NCI-H1694 treated with DMSO at 0.1 percent for 48 hours (cell line): ENCODE measurements around the gene RNF144B.
"Not testable (repeated sequence)": the region's sequence is repeated elsewhere in the genome, so short reads cannot be mapped to it uniquely, and the experiment has no call there.

Source experiments
- DNase-seq: peaks from one replicate; lab custom pipeline; 2025; lab: John Stamatoyannopoulos, UW

The RNF144B gene

DNA sequence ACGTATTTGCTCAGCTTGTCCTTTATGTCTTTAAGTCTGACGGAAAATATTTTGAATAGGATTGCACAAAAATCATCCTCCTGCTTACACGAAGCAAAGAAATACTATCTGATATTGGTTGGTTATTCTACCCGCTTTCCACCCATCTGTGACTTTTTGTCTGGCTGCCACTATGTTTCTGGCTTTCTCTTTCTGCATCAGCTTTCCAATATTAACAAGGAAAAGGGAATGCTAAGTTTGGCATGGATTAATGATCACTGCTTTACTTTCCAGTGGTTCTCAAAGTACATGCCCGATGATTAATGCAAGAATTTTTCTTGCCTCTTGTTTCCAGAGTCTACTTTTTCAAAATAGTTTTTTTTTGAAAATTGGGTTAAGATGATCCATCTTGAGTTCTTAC lies 57.0 kb downstream of the RNF144B start:
- no peak for DNase-seq

DNA sequence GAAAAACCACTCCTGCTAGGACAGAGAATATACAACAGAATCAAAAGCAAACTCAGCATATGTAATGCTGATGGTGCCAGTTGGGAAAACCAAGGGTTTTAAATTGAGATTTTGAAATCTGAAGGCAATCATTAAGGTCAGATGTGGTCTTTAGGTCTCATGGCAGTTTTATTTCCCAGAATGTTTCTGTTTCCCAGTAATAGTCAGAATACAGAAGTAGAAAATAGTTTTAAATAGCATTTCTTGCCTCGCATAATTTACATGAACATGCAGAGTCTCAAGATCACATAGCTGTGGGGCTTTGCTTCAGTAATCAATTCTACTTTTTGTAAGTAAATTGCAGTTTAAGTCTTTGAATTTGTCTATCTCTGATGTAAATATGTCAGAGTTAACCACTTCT lies 58.1 kb downstream of the RNF144B start:
- DNase-seq, result no peak

DNA sequence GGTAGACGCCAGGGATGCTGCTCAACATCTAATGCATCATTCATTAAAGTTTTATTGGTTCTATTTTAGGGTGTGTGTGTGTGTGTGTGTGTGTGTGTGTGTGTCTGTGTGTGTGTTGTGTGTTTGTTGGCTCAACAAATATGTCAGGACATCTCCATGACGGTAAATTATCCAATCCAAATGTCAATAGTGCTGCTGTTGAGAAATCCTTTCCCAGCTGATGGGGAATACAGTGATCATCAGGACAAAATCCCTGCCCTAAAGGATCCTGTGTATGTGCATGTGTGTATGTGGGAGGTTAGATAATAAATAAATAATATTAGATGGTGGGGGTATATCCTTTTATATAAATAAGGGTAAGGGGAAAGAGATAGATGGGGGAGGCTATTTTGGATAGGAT lies 59.6 kb downstream of the RNF144B start:
- no peak for DNase-seq

DNA sequence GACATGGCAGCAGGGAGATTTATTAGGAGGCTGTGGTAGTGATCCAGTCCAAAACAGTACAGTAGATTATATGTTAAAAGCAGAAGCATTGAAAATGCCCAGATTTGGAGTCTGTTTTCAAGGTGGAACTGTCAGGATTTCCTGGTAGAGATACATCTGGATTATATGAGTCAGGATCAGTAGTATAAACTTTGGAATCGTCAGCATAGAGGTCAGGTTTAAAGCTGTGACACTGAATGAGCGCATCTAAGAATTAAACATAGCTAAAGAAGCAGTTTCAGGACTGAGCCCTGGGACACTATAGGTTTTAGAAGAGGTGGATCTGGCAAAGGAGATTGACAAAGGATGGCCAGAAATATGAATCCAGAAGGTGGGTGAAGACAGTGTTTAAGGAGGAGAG lies 60.4 kb downstream of the RNF144B start:
- no peak for DNase-seq

DNA sequence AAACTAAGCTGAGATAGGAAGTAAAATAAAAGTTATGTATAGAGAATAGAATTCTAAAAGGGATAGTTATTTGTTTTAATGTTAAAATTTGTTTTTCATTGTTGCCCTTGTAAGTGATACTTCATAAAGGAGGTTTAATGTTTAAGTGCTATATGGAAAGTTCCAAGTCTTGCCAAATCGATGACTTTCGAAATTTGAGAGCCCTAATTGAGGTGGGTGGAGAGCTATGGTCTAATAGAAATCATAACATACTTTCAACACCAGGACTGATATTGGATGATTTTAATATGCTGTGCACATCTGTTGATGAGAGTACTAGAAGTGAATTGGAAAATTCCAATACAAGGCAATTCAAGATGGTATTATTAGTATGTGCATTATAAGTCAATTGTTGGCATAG lies 64.6 kb downstream of the RNF144B start:
- DNase-seq, result no peak

DNA sequence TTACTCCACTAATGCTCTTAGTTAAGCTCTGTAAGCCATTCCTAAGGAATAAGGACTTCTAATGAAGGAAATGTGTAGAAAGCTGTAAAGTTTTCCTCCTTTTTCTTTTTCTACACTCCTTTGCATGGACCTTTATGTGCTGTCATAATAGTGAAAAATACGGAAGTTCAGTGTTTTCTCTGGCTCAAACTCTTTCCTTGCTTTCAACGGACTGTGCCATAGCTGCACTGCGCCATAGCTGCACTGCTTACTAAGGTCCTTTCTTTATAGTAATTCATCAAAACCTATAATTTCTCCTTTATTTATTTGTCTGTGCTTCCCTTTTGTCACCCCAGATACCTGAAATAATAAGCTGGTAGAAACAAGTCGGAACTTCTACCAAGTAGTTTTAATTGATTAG lies 67.3 kb downstream of the RNF144B start:
- no peak for DNase-seq

DNA sequence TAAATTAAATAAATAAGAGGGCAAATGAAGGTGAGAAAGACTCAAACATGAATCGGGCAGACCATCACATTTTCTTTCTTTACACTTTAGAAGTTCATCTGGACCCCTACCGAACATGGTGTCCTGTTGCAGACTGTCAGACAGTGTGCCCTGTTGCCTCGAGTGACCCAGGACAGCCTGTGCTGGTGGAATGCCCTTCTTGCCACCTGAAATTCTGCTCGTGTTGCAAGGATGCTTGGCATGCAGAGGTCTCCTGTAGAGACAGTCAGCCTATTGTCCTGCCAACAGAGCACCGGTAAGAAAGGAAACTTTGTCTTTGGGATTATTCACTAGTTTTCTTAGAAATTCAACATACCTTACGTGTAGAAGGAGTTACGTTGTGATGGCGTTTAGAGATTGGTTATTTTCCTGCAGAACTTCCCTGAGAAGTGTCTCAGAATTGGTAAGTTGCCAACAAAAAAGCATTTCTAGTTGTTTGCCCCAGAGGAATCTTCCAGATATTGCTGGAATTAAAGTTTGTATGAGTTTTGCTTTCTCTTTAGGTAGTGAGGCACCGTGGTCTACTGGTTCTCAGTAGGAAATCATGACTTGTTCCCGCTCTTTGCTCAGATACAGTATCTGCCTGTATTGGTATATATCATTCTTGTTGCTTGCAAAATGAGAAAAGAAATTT lies 70.1 kb downstream of the RNF144B start:
- DNase-seq, result no peak

DNA sequence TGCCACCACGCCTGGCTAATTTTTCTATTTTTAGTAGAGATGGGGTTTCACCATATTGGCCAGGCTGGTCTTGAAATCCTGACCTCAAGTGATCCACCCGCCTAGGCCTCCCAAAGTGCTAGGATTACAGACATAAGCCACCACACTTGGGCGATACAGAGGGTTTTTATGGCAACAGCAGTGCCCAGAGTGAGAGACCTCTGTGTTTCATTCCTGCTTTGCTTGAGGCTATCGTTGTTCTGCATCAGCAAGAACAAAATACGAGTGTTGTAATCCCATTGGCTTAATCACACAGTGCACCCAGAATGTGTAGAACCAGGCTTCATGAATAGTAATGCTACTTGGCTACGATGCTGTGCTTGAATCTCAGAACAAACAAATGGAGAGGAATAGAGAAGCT lies 70.9 kb downstream of the RNF144B start:
- not testable (repeated sequence) for DNase-seq

DNA sequence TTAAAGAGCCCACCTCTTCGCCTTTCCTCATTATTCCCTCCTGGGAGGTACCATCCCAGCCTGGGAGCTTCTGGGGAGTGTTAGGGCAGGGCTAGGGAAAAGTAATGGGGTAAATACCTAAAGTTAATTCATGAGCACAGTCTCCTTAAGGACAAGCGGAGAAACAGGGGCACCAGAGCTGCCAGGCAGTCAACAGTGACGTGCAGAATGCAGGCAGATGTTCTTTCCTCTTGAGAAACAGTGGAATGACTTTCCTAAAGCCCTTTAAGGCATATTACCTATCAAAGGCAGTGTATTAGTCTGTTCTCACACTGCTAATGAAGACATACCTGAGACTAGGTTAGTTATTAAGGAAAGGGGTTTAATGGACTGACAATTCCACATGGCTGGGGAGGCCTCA lies 76.3 kb downstream of the RNF144B start:
- DNase-seq, result no peak

DNA sequence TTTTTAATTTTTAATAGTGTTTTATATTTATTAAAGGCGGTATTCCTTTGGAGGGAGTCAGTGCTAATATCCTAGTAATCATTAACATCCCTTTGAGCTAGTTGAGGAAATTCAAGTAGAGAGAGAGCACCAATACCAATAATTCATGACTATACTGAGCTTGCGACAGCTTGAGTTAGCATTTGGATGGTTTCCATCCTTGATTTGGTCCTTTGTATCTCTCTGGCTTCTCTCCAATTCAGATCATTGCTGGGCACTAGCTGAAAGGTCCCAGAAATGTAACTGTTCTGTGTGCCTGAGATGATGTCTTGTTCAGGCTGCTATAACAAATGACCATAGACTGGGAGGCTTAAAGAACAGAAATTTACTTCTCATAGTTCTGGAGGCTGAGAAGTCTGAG lies 77.0 kb downstream of the RNF144B start:
- DNase-seq, result no peak

DNA sequence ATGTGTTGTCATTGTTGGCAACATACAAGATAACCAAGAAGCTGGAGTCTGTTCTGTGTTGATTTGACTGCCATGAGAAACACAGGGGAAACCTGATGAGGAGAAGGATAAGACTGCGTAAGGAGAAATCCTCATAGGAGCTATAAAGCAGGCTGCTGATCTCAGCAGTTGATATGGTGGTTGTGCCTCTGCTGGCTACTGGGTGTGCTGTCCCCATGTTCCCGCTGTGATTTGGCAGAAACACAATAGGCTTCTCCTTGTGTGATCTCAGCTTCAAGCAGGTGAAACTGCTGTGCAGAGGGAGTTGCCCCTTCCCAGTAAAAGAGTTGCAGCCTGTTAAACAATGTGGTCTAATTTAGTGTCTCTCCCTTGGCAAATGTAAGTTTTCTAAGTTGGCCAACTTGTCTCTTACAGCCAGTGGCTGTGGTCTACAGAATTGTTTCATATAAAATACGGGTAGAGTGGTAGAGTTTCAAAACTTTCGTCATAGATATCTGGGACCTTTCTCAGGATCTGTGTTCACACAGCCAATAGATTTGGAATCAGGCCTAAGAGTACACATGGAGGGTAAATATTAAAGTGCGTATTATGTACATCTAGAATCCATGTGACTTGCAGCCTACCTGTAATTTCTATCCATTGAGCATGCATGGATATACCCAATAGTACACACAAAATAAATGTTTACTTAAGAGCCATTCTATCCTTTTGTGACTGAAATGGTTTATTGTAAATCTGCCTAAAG lies 78.4 kb downstream of the RNF144B start:
- no peak for DNase-seq

DNA sequence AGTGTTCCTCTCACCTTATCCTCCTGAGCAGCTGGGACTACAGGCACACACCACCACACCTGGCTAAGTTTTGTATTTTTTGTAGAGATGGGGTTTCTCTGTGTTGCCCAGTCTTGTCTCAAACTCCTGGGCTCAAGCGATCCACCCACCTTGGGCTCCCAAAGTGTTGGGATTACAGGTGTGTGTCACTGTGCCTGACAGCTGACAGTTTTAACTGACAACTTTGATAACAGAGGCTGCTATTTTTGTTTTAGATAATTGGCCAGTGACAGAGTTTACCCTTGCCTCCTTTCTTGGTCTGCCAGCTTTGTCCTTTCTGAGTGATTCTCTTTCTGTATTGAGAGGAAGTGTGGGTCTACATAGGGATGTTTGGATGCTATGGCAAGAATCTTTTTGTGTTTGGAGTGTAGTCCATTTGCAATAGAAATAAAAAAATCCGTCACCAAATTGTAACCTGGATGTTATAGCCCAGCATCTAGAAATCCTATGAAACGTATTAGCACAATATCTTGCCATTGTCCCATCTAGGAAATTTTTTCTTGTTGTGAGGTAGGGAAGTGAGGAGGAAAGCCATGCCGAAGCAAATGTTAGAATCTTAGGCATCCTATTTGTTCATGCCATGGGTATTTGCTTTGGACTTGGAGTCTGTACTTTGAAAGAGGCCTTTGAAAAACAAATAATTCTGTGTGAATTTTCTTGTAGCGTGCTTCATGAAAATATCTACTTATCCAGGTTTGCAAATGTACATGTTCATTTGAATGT lies 80.8 kb downstream of the RNF144B start:
- no peak for DNase-seq

DNA sequence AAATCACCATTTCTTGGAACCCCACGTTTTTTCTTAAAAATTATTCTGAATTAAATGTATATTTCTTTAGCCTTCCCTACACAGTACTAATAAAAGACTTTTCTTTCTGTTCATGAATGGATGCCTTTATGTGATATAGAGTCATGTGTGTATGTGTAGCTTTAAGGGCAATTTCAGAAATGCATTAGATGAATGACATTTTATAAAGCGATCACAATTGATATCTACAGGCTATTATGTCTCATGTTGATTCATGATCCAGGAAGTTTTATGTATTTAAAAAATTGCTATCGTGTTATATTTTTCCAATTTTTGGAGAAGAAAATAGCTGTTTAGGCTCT lies 81.3 kb downstream of the RNF144B start:
- no peak for DNase-seq

DNA sequence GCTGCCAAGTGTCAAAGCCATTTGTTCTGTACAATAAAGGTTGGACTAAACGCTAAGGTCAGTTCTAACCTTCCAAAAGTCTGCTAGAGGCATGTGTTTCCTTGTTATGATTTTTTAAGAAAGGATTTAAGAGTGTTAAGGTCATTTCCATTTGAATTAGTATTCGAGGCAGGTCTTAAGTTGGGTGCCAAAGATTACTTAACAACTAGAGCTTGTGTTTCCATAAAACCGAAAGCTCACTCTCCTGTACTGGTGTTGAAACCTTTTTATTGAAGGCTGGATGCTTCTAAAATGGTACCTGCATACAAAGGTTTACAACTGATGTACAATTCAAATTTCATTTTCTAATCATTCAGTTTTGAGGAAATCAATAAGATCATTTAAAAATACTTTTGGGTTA lies 82.4 kb downstream of the RNF144B start:
- no peak for DNase-seq

DNA sequence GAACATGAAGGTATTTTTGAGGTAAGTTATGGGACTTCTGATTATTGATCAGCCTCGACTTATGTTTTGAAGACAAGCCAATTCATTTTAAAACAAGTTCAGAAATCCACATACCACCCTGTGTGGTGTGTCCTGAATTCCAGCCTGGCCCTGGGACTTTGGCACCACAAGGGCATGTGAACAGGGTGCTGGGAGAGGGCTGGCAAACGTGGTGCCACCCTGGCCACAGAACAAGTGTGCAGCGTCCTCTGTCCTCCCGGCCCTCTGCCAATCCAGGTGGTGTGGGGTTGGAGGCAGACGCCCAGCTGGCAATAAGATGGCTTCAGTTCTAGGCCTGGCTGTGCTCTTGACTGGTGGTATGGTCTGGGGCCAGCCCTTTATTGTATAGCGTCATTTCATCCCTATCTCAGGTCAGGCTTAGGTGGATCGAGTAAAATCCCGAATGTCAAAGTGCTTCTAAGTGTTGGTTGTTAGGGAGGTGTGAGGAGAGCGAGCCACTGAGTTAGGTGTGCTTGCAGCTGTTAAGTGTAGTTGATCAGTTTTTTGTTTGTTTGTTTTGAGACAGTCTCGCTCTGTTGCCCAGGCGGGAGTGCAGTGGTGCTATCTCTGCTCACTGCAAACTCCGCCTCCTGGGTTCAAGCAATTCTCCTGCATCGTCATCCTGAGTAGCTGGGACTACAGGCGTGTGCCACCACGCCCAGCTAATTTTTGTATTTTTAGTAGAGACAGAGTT lies 84.2 kb downstream of the RNF144B start:
- no peak for DNase-seq

DNA sequence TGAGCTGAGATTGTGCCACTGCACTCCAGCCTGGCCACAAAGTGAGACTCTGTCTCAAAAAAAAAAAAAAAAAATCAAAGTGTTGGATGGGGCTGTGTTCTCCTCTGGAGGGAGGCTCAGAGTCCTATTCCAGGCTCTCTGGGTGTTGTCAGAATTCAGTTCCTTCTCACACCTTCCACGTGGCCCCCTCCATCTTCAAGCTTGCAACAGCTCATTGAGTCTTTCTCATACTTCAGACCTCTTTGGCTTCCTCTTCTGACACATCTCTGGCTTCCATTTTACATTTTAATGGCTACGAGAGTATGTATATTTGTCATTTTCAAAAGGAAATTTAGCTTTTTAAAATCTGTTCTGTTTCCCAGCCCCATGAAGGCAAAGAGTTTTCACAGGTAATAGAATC lies 85.8 kb downstream of the RNF144B start:
- no peak for DNase-seq

DNA sequence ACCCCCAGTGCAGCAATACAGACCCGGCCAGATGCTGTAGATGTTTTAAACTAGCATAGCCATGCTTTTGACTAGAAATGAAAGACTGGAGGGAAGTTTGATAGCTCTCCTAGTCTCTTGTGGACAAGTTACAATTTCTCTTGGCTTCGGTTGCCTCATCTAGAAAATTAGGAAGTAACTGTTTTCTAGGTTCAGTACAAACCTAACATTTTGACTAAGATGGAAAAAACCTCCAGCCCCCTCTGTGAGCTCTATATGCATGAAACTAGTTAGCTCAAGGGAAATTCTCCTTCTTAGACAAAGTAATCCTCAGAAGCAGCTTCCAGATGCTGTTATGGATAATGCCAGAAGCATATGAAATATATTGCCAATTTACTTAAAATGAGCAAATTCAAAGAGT lies 86.6 kb downstream of the RNF144B start:
- no peak for DNase-seq

DNA sequence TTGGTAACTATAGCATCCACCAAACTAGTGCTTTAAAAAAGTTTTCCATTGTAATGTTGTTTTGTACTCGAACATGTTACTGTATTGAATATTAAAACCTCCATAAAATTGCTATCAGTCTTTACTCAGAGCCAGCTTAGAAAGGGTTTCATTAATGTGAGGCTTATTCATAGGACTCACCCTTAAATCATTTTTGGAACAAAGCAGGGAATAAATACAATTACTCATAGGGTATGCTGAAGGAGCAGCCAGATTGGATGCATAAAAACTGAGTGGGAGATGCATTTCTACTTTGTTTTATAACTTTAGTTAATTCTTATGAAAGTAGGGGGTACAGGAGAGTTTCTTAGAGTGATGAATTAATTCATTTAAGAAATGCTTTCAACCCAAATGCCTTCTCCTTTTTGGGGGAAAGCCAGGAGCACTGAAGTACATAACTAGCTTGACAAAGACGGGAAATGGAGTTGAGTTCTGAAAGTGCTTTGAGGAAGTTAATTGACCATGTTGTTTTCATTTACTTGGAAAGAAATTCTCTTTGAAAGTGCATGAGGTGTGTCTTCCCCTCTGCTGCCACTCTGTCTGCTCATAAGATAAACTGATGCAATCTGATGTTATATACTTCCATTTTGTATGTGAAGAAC lies 90.3 kb downstream of the RNF144B start:
- no peak for DNase-seq

DNA sequence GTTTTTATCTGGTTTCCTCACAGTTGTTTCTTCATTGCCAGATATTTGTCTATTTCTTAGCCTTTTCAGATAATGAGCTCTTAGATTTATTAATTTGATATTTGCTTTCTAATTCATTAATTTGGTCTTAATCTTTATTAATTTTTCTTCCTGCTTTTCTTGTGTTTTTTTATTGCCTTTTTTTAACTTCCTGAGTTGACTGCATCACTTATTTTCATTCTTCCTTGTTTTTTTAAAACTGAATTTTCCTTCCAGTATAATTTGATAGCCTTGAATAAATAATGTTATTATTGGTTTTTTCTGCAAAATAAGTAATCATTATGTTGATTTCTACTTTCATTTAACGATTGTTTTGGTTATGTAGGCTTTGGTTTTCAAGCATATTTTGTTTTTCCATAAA lies 91.5 kb downstream of the RNF144B start:
- no peak for DNase-seq

DNA sequence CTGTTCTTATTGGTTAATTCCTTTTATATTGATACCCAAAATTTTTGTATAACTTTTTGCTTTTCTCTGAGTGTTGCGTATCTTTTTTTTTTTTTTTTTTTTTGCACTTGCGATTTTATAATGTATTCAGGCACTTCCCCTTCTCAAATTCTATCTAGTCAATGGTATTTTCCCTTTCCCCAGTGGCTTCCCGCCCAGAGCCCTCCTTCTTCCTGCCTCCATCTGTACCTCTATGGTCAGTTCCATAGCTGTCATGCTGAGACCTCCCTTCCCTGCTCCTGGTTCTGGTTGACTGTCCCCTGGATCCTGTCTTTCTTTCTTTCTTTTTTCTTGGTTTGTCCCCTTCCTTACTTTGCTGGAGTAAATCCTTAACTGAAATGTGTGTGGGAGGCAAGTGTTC lies 94.7 kb downstream of the RNF144B start:
- DNase-seq, result no peak

DNA sequence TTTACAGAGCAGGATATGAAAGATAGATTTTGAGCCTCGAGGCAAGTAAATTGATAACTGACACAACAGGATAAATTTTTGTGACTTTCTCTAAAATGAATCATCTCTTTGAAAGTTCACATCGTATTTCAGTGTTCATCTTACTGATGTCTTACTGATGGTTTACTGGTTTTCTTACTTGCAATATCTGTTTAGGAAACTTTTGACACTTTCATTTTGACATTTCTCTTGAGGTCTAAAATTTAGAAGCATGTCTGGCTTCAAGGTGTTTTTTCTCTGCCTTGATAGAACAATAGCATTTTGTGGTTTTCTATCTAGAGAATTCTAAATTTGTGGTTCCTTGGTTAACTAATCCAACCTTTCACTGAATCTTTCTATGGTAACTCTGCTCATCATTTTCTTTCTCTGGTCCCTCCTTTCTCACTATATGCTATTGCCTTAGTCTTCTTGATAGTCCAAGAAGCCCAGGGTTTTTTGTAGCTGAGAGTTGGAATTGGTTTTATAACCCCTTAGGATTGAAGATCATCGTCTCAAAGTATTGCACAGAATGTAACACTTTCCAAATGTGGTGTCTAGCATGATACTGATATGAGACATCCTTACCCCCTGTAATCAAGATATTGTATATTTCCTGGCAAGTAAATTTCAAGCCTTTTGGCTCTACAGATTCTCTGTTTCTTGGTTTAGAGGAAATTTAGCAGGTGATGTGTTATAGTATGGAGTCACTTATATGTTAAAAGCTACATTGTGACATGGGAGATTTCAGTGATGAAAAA lies 98.7 kb downstream of the RNF144B start:
- no peak for DNase-seq
